Endodermal cell (in vitro differentiated cells): Measurements from ENCODE around the gene TMED1. TPM values are rescaled to one million over a fixed set of nuclear protein-coding genes. Genes with fewer than 3 reads are reported as not detected.
"Not testable (repeated sequence)": the region's sequence is repeated elsewhere in the genome, so short reads cannot be mapped to it uniquely, and the experiment has no call there.

ENCODE experiments used
- DNase-seq: peaks from one replicate; pipeline ENCODE4 v3.0.0-alpha.2; 2017
- H3K27ac ChIP-seq: 2 replicates; pipeline ENCODE4 v1.5.1; 2013; ENCODE audit warnings: mild to moderate bottlenecking, low read depth, low read length, moderate library complexity
- H3K27me3 ChIP-seq: 2 replicates; pipeline ENCODE4 v1.6.1; 2013; ENCODE audit warnings: mild to moderate bottlenecking, low read length, moderate library complexity; ENCODE audit not compliant: insufficient read depth, control insufficient read depth, poor library complexity, severe bottlenecking
- H3K36me3 ChIP-seq: 2 replicates; pipeline ENCODE4 v1.7.0; 2013; ENCODE audit warnings: mild to moderate bottlenecking, low read length, moderate library complexity; ENCODE audit not compliant: control insufficient read depth, insufficient read depth
- H3K4me1 ChIP-seq: one replicate; pipeline ENCODE4 v1.7.0; 2013; ENCODE audit warnings: low read length; ENCODE audit not compliant: control insufficient read depth, insufficient read depth
- H3K4me3 ChIP-seq: 2 replicates; pipeline ENCODE4 v1.5.1; 2013; ENCODE audit warnings: mild to moderate bottlenecking, low read length, moderate library complexity
- H3K9ac ChIP-seq: 2 replicates; pipeline ENCODE4 v1.6.1; 2013; ENCODE audit warnings: mild to moderate bottlenecking, low read length, moderate library complexity; ENCODE audit not compliant: poor library complexity, severe bottlenecking; ENCODE audit errors: extremely low read depth
- H3K9me3 ChIP-seq: 2 replicates; pipeline ENCODE4 v1.6.1; 2013; ENCODE audit warnings: mild to moderate bottlenecking, low read length, moderate library complexity; ENCODE audit not compliant: control insufficient read depth
- H3K27ac Mint-ChIP-seq: 2 replicates; pipeline ENCODE4 v1.8.0; 2020; ENCODE audit warnings: mixed read lengths
- H3K27me3 Mint-ChIP-seq: 2 replicates; pipeline ENCODE4 v1.8.0; 2021; ENCODE audit warnings: mild to moderate bottlenecking, mixed read lengths; ENCODE audit not compliant: insufficient read depth
- H3K36me3 Mint-ChIP-seq: 2 replicates; pipeline ENCODE4 v1.8.0; 2020; ENCODE audit warnings: low read depth, mixed read lengths
- H3K4me1 Mint-ChIP-seq: 2 replicates; pipeline ENCODE4 v1.8.0; 2020; ENCODE audit warnings: mixed read lengths
- H3K4me3 Mint-ChIP-seq: 2 replicates; pipeline ENCODE4 v1.8.0; 2020; ENCODE audit warnings: mild to moderate bottlenecking, moderate library complexity, mixed read lengths
- H3K9me3 Mint-ChIP-seq: 2 replicates; pipeline ENCODE4 v1.8.0; 2020; ENCODE audit warnings: mild to moderate bottlenecking, mixed read lengths
- WGBS, 2 experiments: methylation state at CpG; one replicate each; pipeline versions ENCODE4 v1.1.5 to v1.1.7; 2013; ENCODE audit warnings: missing lambda C conversion rate in 2 of 2, mixed read lengths in 1 of 2; ENCODE audit not compliant: insufficient coverage in 1 of 2, insufficient read length in 1 of 2; 5-methylcytosine and 5-hydroxymethylcytosine counted together
- total RNA-seq, 2 donors: library from RNA; stranded (reverse); fragmentation: NEBNext Ultra II Directional in 1 of 2; extraction: Animal tissue kit (Norgen Biotek cat#: 25700) in 1 of 2; gene quantifications; 2 replicates in 1 of 2; 3 replicates in 1 of 2; pipeline ENCODE4 v1.2.1, GENCODE V29; 2021
- TF ChIP-seq, protein P1 (sequence below): fragments of 200-600 bp; sonication (generic); conservative IDR thresholded peaks from 2 replicates; pipeline ENCODE4 v1.5.0; 2021; ENCODE audit warnings: antibody characterized with exemption, mild to moderate bottlenecking

TMED1 gene
- total RNA-seq, 2 donors from 2014 or later: 19.7 to 34.5 TPM

DNA sequence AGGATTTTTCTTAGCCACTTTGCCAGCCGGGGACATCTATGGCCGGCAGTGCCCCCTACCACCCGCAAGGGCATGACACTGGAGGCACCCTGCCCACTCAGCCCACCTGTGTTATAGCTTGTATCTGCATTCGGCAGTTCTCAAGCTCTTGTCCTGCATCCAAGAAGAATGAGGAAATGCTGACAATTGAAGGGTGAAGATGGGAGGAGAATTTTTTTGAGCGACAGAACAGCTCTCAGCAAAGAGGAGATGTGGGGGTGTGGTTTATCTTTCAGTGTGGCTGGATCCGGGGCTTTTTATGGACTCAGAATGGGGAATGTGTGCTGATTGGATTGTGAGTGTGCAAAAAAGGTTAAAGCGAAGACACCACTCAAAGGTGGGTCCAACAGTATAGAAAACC lies 6.8 kb upstream of the TMED1 start:
- Mint-ChIP-seq H3K36me3 (no peaks in the 10 kb centered on the region), H3K4me1 (no peaks in the 10 kb centered on the region), H3K27me3 (peaks cover 28% of the 10 kb centered on the region), H3K4me3 (no peak overlapping the region), H3K9me3 (peaks cover 19% of the 10 kb centered on the region), H3K27ac (no peak overlapping the region)
- no peak for DNase-seq
- TF ChIP-seq, protein P1, sequence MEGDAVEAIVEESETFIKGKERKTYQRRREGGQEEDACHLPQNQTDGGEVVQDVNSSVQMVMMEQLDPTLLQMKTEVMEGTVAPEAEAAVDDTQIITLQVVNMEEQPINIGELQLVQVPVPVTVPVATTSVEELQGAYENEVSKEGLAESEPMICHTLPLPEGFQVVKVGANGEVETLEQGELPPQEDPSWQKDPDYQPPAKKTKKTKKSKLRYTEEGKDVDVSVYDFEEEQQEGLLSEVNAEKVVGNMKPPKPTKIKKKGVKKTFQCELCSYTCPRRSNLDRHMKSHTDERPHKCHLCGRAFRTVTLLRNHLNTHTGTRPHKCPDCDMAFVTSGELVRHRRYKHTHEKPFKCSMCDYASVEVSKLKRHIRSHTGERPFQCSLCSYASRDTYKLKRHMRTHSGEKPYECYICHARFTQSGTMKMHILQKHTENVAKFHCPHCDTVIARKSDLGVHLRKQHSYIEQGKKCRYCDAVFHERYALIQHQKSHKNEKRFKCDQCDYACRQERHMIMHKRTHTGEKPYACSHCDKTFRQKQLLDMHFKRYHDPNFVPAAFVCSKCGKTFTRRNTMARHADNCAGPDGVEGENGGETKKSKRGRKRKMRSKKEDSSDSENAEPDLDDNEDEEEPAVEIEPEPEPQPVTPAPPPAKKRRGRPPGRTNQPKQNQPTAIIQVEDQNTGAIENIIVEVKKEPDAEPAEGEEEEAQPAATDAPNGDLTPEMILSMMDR: no peak
- no peak overlapping the region for H3K4me3 ChIP-seq
- no peaks in the 10 kb centered on the region for H3K27me3 ChIP-seq
- no peak overlapping the region for H3K27ac ChIP-seq
- H3K9ac ChIP-seq: no peak overlapping the region
- no peaks in the 10 kb centered on the region for H3K4me1 ChIP-seq
- no peaks in the 10 kb centered on the region for H3K36me3 ChIP-seq
- 87 to 90% methylated on average over 6 to 7 of the region's 7 CpGs for whole genome bisulfite sequencing, 2 experiments
- H3K9me3 ChIP-seq: peaks cover 9% of the 10 kb centered on the region

DNA sequence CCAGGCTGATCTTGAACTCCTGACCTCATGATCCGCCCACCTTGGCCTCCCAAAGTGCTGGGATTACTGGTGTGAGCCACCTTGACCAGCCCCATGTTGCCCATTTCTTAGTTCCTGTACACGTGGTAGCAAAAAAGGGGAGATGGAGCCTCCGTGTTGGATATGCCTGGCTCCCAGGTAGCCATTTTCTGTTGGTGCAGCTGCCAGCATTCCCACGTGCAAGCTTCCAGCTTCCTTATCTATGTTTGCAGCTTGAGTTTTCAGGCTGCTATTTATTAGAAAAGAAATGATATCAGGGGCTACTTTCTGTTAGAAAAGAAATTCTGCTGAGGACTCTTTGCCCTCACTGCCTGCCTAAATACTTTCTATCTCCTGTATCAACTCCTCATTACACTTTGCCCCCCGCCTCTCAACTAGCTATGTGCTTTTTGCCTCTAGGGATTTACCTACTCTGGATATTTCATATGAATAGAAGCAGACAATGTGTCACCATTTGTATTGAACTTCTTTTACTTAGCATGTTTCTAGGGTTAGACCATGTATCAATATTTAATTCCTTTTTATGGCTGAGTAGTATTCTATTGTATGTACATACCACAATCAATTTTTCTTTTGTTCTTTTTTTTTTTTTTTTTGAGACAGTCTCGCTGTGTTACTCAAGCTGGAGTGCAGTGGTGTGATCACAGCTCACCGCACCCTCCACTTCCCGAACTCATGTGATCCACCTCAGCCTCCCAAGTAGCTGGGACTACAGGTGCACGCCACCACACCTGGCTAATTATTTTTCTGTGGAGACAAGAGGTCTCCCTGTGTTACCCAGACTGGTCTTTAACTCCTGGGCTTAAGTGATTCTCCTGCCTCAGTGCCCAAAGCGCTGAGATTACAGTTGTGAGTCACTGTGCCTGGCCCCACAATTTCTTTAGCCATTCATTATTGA lies 3.4 kb upstream of the TMED1 start:
- H3K27ac Mint-ChIP-seq: no peak overlapping the region

DNA sequence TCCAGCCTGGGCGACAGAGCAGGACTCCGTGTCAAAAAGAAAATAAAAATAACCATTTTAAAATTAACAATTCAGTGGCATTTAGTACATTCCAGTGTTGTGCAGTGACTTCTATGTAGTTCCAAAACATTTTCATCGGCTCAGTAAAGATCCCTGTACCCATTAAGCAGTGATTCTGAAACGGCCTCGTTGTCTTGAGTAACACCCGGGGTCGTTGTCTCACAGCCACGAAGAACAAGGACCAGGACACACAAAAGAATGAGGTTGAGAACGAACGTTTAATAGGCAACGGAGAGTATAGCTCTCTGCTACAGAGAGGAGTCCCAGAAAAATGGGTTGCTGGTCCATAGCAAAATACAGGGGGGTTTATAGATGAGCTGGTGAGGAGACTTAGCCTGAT lies 2.4 kb upstream of the TMED1 start:
- Mint-ChIP-seq H3K36me3 (peaks cover 9% of the 10 kb centered on the region), H3K9me3 (peaks cover 20% of the 10 kb centered on the region), H3K4me1 (no peaks in the 10 kb centered on the region), H3K27me3 (peaks cover 25% of the 10 kb centered on the region), H3K27ac (no peak overlapping the region), H3K4me3 (no peak overlapping the region)
- no peaks in the 10 kb centered on the region for H3K27me3 ChIP-seq
- DNase-seq: no peak
- H3K9me3 ChIP-seq: peaks cover 6% of the 10 kb centered on the region
- no peak overlapping the region for H3K27ac ChIP-seq
- H3K36me3 ChIP-seq: peaks cover 14% of the 10 kb centered on the region
- no peak overlapping the region for H3K4me3 ChIP-seq
- no peaks in the 10 kb centered on the region for H3K4me1 ChIP-seq
- TF ChIP-seq, protein P1: no peak
- WGBS, 2 experiments: 87 to 89% methylated on average over 11 of the region's 11 CpGs
- no peak overlapping the region for H3K9ac ChIP-seq

More for the DNA sequence above, 3.4 kb upstream of the TMED1 start:
- no peak overlapping the region for H3K27ac ChIP-seq
- TF ChIP-seq, protein P1: no peak
- no peaks in the 10 kb centered on the region for H3K27me3 ChIP-seq
- no peak for DNase-seq
- peaks cover 6% of the 10 kb centered on the region for H3K9me3 ChIP-seq
- Mint-ChIP-seq H3K4me3 (no peak overlapping the region), H3K9me3 (peaks cover 20% of the 10 kb centered on the region), H3K27me3 (peaks cover 29% of the 10 kb centered on the region), H3K4me1 (no peaks in the 10 kb centered on the region), H3K36me3 (peaks cover 3% of the 10 kb centered on the region)
- H3K9ac ChIP-seq: no peak overlapping the region
- no peak overlapping the region for H3K4me3 ChIP-seq
- WGBS, 2 experiments: 88 to 89% methylated on average over 5 to 10 of the region's 10 CpGs
- no peaks in the 10 kb centered on the region for H3K4me1 ChIP-seq
- H3K36me3 ChIP-seq: peaks cover 10% of the 10 kb centered on the region

DNA sequence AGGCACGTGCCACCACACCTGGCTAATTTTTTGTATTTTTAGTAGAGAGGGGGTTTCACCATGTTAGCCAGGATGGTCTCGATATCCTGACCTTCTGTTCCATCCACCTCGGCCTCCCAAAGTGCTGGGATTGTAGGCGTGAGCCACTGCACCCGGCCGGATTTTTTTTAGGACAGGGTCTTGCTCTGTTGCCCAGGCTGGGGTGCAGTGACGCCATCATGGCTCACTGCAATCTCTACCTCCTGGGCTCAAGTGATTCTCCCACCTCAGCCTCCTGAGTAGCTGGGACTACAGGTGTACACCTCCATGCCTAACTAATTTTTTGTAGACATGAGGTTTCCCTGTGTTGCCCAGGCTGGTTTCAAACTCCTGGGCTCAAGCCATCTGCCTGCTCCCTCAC lies 1.6 kb upstream of the TMED1 start:
- H3K27ac ChIP-seq, H3K4me1 ChIP-seq, DNase-seq, H3K27ac Mint-ChIP-seq, H3K4me3 ChIP-seq, H3K9ac ChIP-seq, H3K27me3 ChIP-seq, H3K4me3 Mint-ChIP-seq, H3K9me3 ChIP-seq, H3K4me1 Mint-ChIP-seq: not testable (repeated sequence)
- peaks cover 19% of the 10 kb centered on the region for H3K36me3 ChIP-seq
- H3K27me3 Mint-ChIP-seq: peaks cover 23% of the 10 kb centered on the region
- 86 to 95% methylated on average over 7 of the region's 7 CpGs for WGBS, 2 experiments
- H3K36me3 Mint-ChIP-seq: peaks cover 14% of the 10 kb centered on the region
- peaks cover 20% of the 10 kb centered on the region for H3K9me3 Mint-ChIP-seq
